ENCODE measurements around the gene OSBPL10.

DNA sequence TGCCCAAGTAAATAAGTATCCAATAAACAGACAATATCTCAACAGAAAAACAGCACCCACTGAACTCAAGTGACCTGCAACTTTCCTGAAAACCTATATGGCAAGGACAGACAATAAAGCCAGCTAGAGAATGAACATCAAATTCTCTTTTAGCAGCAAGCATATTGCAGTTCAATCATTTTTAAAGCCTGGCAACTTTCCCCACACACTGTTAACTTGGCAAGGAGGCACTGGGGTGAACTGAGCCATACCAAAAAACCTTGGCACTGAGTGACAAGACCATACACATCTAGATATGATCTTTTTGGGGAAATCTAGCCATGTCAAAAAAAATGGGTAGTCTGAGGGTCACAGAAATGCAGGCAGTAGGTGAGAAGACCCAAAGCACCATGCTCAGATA, 273.8 kb downstream of the OSBPL10 start:
- TF ChIP-seq, protein P1, sequence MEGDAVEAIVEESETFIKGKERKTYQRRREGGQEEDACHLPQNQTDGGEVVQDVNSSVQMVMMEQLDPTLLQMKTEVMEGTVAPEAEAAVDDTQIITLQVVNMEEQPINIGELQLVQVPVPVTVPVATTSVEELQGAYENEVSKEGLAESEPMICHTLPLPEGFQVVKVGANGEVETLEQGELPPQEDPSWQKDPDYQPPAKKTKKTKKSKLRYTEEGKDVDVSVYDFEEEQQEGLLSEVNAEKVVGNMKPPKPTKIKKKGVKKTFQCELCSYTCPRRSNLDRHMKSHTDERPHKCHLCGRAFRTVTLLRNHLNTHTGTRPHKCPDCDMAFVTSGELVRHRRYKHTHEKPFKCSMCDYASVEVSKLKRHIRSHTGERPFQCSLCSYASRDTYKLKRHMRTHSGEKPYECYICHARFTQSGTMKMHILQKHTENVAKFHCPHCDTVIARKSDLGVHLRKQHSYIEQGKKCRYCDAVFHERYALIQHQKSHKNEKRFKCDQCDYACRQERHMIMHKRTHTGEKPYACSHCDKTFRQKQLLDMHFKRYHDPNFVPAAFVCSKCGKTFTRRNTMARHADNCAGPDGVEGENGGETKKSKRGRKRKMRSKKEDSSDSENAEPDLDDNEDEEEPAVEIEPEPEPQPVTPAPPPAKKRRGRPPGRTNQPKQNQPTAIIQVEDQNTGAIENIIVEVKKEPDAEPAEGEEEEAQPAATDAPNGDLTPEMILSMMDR (IDR thresholded peaks at IDR 0.05) = no peak
- no peak for TF ChIP-seq POLR2A (IDR thresholded peaks at IDR 0.05)
